Natural killer cell (primary cell): ENCODE data around the gene MACF1. TPM values are rescaled to one million over a fixed set of nuclear protein-coding genes. Genes with fewer than 3 reads are reported as not detected.

Source experiments
- ATAC-seq, 3 donors: fragments of 150-1000 bp in 2 of 3; fragments of 200-7000 bp in 1 of 3; cut with Tn5 transposase; 1 replicate in 1 of 3; 2 replicates in 2 of 3; pipeline ENCODE4 v1.10.0; 2021; ENCODE audit warnings: mild to moderate bottlenecking in 2 of 3, moderate library complexity in 2 of 3
- DNase-seq, 2 donors: peaks; one replicate each; pipeline versions ENCODE4 v3.0.0 to v3.0.0-alpha.2; 2013 to 2021; ENCODE audit warnings: mixed read lengths in 1 of 2
- H3K27ac ChIP-seq: one replicate; pipeline ENCODE4 v1.5.1; 2013; ENCODE audit warnings: mild to moderate bottlenecking, low read length
- H3K27me3 ChIP-seq: one replicate; pipeline ENCODE4 v1.6.1; 2013; ENCODE audit warnings: low read length; ENCODE audit not compliant: control insufficient read depth, insufficient read depth
- H3K36me3 ChIP-seq: one replicate; pipeline ENCODE4 v1.6.1; 2013; ENCODE audit warnings: low read length; ENCODE audit not compliant: control insufficient read depth, insufficient read depth
- H3K4me1 ChIP-seq: one replicate; pipeline ENCODE4 v1.6.1; 2013; ENCODE audit warnings: low read length; ENCODE audit not compliant: control insufficient read depth, insufficient read depth
- H3K4me3 ChIP-seq: one replicate; pipeline ENCODE4 v1.5.1; 2013; ENCODE audit warnings: low read length
- H3K9me3 ChIP-seq: one replicate; pipeline ENCODE4 v1.6.1; 2013; ENCODE audit warnings: low read length; ENCODE audit not compliant: control insufficient read depth, insufficient read depth
- H3K27ac Mint-ChIP-seq, 2 donors: one replicate each; pipeline ENCODE4 v1.8.0; 2022; ENCODE audit warnings: mild to moderate bottlenecking in 2 of 2, mixed read lengths in 2 of 2, moderate library complexity in 1 of 2
- H3K27me3 Mint-ChIP-seq, 2 donors: one replicate each; pipeline ENCODE4 v1.8.0; 2022; ENCODE audit warnings: low read depth in 2 of 2, mixed read lengths in 2 of 2
- H3K36me3 Mint-ChIP-seq: one replicate; pipeline ENCODE4 v1.8.0; 2022; ENCODE audit warnings: mixed read lengths
- H3K4me1 Mint-ChIP-seq, 2 donors: one replicate each; pipeline ENCODE4 v1.8.0; 2022; ENCODE audit warnings: mixed read lengths in 2 of 2
- H3K4me3 Mint-ChIP-seq: one replicate; pipeline ENCODE4 v1.8.0; 2022; ENCODE audit warnings: mild to moderate bottlenecking, moderate library complexity, mixed read lengths
- H3K9me3 Mint-ChIP-seq, 2 donors: one replicate each; pipeline ENCODE4 v1.8.0; 2022; ENCODE audit warnings: mixed read lengths in 2 of 2
- CTCF ChIP-seq: fragments of 200-600 bp; IDR thresholded peaks from one replicate; pipeline ENCODE4 v1.8.0; 2022; ENCODE audit warnings: antibody characterized with exemption
- WGBS: methylation state at CpG from one replicate; pipeline ENCODE4 v1.1.7; 2013; ENCODE audit warnings: missing lambda C conversion rate; ENCODE audit not compliant: insufficient coverage; 5-methylcytosine and 5-hydroxymethylcytosine counted together
- intact Hi-C: fragments of 100-400 bp; cut with micrococcal nuclease; formaldehyde crosslinking; loops from one replicate; pipeline ENCODE4 v1.14.2; 2022
- total RNA-seq, 4 donors: library from RNA; stranded (reverse); fragments of 120-200 nt in 1 of 4; gene quantifications; one replicate each; pipeline versions ENCODE4 v1.2.3 to v1.2.4, GENCODE V29; 2013 to 2022

Gene MACF1
- total RNA-seq, 3 donors from 2014 or later (not counting 1 experiment from before 2014, with no cell fraction given), result 752 to 811 (median 752) TPM

GRCh38 chr1:39326836-39327235 is 122.3 kb downstream of the MACF1 start:
- H3K9me3 Mint-ChIP-seq, result no peaks in the 10 kb centered on the region
- peaks cover 39 to 45% of the 10 kb centered on the region in 2 donors for H3K4me1 Mint-ChIP-seq
- no peak for TF ChIP-seq CTCF
- intact Hi-C loops, result no loop called here
- peaks cover 14% of the 10 kb centered on the region for H3K36me3 Mint-ChIP-seq
- Histone ChIP-seq H3K4me3 (no peak overlapping the region), H3K36me3 (peaks cover 87% of the 10 kb centered on the region), H3K9me3 (no peaks in the 10 kb centered on the region), H3K27ac (no peak overlapping the region), H3K27me3 (no peaks in the 10 kb centered on the region), H3K4me1 (peaks cover 11% of the 10 kb centered on the region)
- ATAC-seq (no peak), DNase-seq (peak in 1 of 2 donors; percentile 17)
- WGBS, result 100% methylated on average over 1 of the region's 1 CpG
- H3K27ac Mint-ChIP-seq, result no peak overlapping the region
- no peaks in the 10 kb centered on the region for H3K27me3 Mint-ChIP-seq
- H3K4me3 Mint-ChIP-seq, result no peak overlapping the region

GRCh38 chr1:39328095-39328494 is 123.6 kb downstream of the MACF1 start:
- peak overlapping the region; percentile 87 for H3K4me3 Mint-ChIP-seq
- WGBS, result 50% methylated on average over 1 of the region's 1 CpG
- H3K36me3 Mint-ChIP-seq, result peaks cover 19% of the 10 kb centered on the region
- TF ChIP-seq CTCF, result no peak
- peak overlapping the region; percentile 49 for H3K27ac ChIP-seq
- H3K4me1 ChIP-seq, result peaks cover 20% of the 10 kb centered on the region
- DNase-seq (peak in 1 of 2 donors; percentile 36), ATAC-seq (peak; percentile 74 to 80 (median 75))
- H3K4me3 ChIP-seq, result peak overlapping the region; percentile 36
- H3K4me1 Mint-ChIP-seq, result peaks cover 52 to 57% of the 10 kb centered on the region in 2 donors
- no peak overlapping the region for H3K27ac Mint-ChIP-seq
- H3K9me3 Mint-ChIP-seq, result no peaks in the 10 kb centered on the region
- H3K9me3 ChIP-seq, result no peaks in the 10 kb centered on the region
- H3K36me3 ChIP-seq, result peaks cover 89% of the 10 kb centered on the region
- no peaks in the 10 kb centered on the region for H3K27me3 Mint-ChIP-seq
- intact Hi-C loops, result no loop called here
- no peaks in the 10 kb centered on the region for H3K27me3 ChIP-seq

GRCh38 chr1:39328586-39329121 is 124.2 kb downstream of the MACF1 start:
- H3K4me1 Mint-ChIP-seq, result peaks cover 57 to 62% of the 10 kb centered on the region in 2 donors
- DNase-seq (no peak), ATAC-seq (peak; percentile 11 to 40 (median 39))
- no peaks in the 10 kb centered on the region for H3K27me3 Mint-ChIP-seq
- WGBS, result 81% methylated on average over 3 of the region's 4 CpGs
- H3K36me3 ChIP-seq, result peaks cover 91% of the 10 kb centered on the region
- H3K27ac Mint-ChIP-seq, result no peak overlapping the region
- no peak for TF ChIP-seq CTCF
- intact Hi-C loops, result no loop called here
- H3K27ac ChIP-seq, result peak overlapping the region; percentile 49
- H3K4me3 Mint-ChIP-seq, result peak overlapping the region; percentile 87
- peaks cover 20% of the 10 kb centered on the region for H3K4me1 ChIP-seq
- H3K9me3 Mint-ChIP-seq, result no peaks in the 10 kb centered on the region
- no peaks in the 10 kb centered on the region for H3K9me3 ChIP-seq
- H3K4me3 ChIP-seq, result peak overlapping the region; percentile 36
- H3K36me3 Mint-ChIP-seq, result peaks cover 24% of the 10 kb centered on the region
- H3K27me3 ChIP-seq, result no peaks in the 10 kb centered on the region

- Histone ChIP-seq H3K4me3 (no peak overlapping the region), H3K27ac (no peak overlapping the region), H3K9me3 (no peaks in the 10 kb centered on the region), H3K36me3 (peaks cover 89% of the 10 kb centered on the region), H3K4me1 (peaks cover 20% of the 10 kb centered on the region), H3K27me3 (no peaks in the 10 kb centered on the region)
- H3K9me3 Mint-ChIP-seq, result no peaks in the 10 kb centered on the region
- ATAC-seq (no peak), DNase-seq (no peak)
- no peaks in the 10 kb centered on the region for H3K27me3 Mint-ChIP-seq
- H3K36me3 Mint-ChIP-seq, result peaks cover 24% of the 10 kb centered on the region
- 98% methylated on average over 5 of the region's 5 CpGs for WGBS
- intact Hi-C loops, result no loop called here
- peak overlapping the region in 1 of 2 donors; percentile 83 for H3K27ac Mint-ChIP-seq
- peak overlapping the region; percentile 22 for H3K4me3 Mint-ChIP-seq
- TF ChIP-seq CTCF, result no peak
- H3K4me1 Mint-ChIP-seq, result peaks cover 81 to 85% of the 10 kb centered on the region in 2 donors
Measured at GRCh38 chr1:39331647-39332046, 127.2 kb downstream of the MACF1 start.
